ENCODE results near the gene FGD5. TPM values are rescaled to one million over a fixed set of nuclear protein-coding genes. Genes with fewer than 3 reads are reported as not detected.

FGD5 gene
- total and polyA plus RNA-seq, 2 donors from 2014 or later: 18.7 to 40.1 TPM

DNA sequence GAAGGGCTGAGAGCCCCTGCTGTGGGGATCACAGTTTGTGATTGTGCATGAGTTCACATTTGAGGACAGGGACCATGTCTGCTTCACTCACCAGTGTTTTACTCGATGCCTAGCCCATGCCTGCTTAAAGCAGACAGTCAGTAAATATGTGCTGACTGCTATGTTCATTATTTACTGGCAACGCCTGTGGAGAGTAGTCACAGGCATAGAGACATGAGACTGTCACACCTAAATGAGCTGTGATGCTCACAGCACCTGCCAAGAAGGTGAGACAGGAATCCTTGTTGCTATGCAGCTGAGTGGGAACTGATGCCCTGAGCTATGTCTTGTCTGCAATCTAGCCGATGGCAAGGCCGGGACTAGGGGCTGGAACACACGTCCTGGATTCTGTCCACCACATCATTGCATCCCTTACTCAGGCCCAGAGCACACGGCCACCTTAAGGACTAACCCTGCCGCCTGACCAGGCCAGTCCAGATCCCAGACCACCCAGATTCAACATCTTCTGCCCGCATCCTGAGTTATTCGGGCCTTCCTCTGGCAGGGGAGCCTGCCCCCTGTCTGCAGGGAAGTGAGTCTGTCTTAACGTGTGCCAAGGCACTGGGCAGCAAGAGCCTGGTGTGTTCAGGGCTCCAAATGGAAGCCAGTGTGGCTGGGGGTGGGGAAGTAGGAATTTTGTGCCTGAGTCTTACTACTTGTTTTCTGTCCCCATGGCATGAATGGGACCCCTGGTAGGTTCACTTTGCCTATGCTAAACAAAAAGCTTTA lies 44.8 kb downstream of the FGD5 start:
- no peak for DNase-seq
- intact Hi-C loops (cut with DNase I): no loop called here
- Histone ChIP-seq H3K9me3 (ENCODE audit: control insufficient read depth in 2 of 3, insufficient read depth in 1 of 3, low read length in 3 of 3) (no peaks in the 10 kb centered on the region), H3K27me3 (ENCODE audit: control insufficient read depth, insufficient read depth, low read length) (no peaks in the 10 kb centered on the region), H3K4me1 (ENCODE audit: control insufficient read depth in 2 of 3, insufficient read depth in 2 of 3, low read depth in 1 of 3, low read length in 3 of 3) (peaks cover 0 to 26% (median 0%) of the 10 kb centered on the region in 3 donors), H3K9ac (ENCODE audit: low read length in 3 of 3) (no peak overlapping the region), H3K36me3 (ENCODE audit: control insufficient read depth in 2 of 3, insufficient read depth in 3 of 3, low read length in 3 of 3) (no peaks in the 10 kb centered on the region), H3K4me3 (ENCODE audit: low read length in 3 of 3) (no peak overlapping the region), H3K27ac (ENCODE audit: low read depth in 2 of 2, low read length in 2 of 2) (peak overlapping the region in 1 of 2 donors; percentile 60)
- FAIRE-seq: no peak
- TF ChIP-seq, protein P1, sequence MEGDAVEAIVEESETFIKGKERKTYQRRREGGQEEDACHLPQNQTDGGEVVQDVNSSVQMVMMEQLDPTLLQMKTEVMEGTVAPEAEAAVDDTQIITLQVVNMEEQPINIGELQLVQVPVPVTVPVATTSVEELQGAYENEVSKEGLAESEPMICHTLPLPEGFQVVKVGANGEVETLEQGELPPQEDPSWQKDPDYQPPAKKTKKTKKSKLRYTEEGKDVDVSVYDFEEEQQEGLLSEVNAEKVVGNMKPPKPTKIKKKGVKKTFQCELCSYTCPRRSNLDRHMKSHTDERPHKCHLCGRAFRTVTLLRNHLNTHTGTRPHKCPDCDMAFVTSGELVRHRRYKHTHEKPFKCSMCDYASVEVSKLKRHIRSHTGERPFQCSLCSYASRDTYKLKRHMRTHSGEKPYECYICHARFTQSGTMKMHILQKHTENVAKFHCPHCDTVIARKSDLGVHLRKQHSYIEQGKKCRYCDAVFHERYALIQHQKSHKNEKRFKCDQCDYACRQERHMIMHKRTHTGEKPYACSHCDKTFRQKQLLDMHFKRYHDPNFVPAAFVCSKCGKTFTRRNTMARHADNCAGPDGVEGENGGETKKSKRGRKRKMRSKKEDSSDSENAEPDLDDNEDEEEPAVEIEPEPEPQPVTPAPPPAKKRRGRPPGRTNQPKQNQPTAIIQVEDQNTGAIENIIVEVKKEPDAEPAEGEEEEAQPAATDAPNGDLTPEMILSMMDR (IDR thresholded peaks at IDR 0.05; ENCODE audit: borderline replicate concordance, extremely low read depth, insufficient read depth): peak; percentile 19

DNA sequence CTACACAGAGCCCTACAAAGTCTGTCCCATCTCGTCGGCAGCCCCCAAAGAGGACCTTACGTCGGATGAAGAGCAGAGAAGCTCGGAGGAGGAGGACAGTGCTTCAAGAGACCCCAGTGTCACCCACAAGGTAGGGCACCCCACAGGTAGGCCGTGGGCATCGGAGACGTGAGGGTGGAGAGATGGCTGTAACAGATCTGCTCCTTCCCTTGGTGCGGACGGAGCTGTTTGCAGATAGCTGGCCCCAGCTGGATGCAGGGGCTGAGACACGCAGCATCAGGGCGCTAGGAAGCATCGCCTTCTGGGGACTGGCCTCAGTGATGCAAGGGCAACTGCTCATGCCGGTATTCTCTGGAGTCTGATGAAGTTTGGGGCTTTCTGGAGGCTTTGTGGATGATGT lies 45.4 kb downstream of the FGD5 start:
- Histone ChIP-seq H3K36me3 (ENCODE audit: control insufficient read depth in 2 of 3, insufficient read depth in 3 of 3, low read length in 3 of 3) (no peaks in the 10 kb centered on the region), H3K27me3 (ENCODE audit: control insufficient read depth, insufficient read depth, low read length) (no peaks in the 10 kb centered on the region), H3K9ac (ENCODE audit: low read length in 3 of 3) (no peak overlapping the region), H3K4me1 (ENCODE audit: control insufficient read depth in 2 of 3, insufficient read depth in 2 of 3, low read depth in 1 of 3, low read length in 3 of 3) (peaks cover 0 to 26% (median 0%) of the 10 kb centered on the region in 3 donors), H3K27ac (ENCODE audit: low read depth in 2 of 2, low read length in 2 of 2) (no peak overlapping the region), H3K9me3 (ENCODE audit: control insufficient read depth in 2 of 3, insufficient read depth in 1 of 3, low read length in 3 of 3) (no peaks in the 10 kb centered on the region), H3K4me3 (ENCODE audit: low read length in 3 of 3) (no peak overlapping the region)
- no peak for DNase-seq
- intact Hi-C loops (cut with DNase I): no loop called here
- TF ChIP-seq, protein P1 (IDR thresholded peaks at IDR 0.05; ENCODE audit: borderline replicate concordance, extremely low read depth, insufficient read depth): no peak
- no peak for FAIRE-seq

DNA sequence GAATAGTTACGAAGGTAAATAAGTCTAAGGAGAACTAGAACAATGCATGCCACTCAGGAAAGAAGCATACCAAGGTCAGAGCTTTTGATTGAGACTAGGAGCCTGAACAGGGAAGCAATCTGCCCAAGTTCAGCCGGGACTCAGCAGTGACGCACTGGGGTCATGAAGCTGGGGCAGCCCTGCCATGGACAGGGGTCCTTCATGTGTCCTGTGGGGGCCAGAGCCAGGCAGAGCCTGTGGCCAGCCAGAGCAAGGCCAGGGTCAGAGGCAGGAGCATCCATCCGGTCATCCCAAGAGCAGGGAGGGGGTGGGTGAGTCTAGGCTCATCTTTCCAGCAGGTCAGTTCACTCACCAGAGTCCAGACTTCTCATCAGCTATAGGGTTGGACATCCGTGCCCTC lies 47.9 kb downstream of the FGD5 start:
- Histone ChIP-seq H3K9ac (ENCODE audit: low read length in 3 of 3) (no peak overlapping the region), H3K27ac (ENCODE audit: low read depth in 2 of 2, low read length in 2 of 2) (no peak overlapping the region), H3K4me3 (ENCODE audit: low read length in 3 of 3) (no peak overlapping the region), H3K4me1 (ENCODE audit: control insufficient read depth in 2 of 3, insufficient read depth in 2 of 3, low read depth in 1 of 3, low read length in 3 of 3) (peaks cover 0 to 24% (median 8%) of the 10 kb centered on the region in 3 donors), H3K27me3 (ENCODE audit: control insufficient read depth, insufficient read depth, low read length) (no peaks in the 10 kb centered on the region), H3K36me3 (ENCODE audit: control insufficient read depth in 2 of 3, insufficient read depth in 3 of 3, low read length in 3 of 3) (no peaks in the 10 kb centered on the region), H3K9me3 (ENCODE audit: control insufficient read depth in 2 of 3, insufficient read depth in 1 of 3, low read length in 3 of 3) (no peaks in the 10 kb centered on the region)
- FAIRE-seq: no peak
- no peak for DNase-seq
- intact Hi-C loops (cut with DNase I): no loop called here
- TF ChIP-seq, protein P1 (IDR thresholded peaks at IDR 0.05; ENCODE audit: borderline replicate concordance, extremely low read depth, insufficient read depth): no peak

Data from kidney (tissue), 14 donors.